Stimulated activated CD4-positive, alpha-beta T cell treated with anti-CD3 and anti-CD28 coated beads, Interleukin-12 subunit alpha, Interleukin-12 subunit beta, amount 100 ng/mL, for 48 hours (primary cell): ENCODE results near the gene KCNQ4.
A peak's percentile ranks its signal among the peaks of the same experiment; 100 is the strongest.

ENCODE experiments used
- DNase-seq, 3 donors: peaks; one replicate each; pipeline ENCODE4 v3.0.0-alpha.2; 2020; ENCODE audit warnings: low read depth in 2 of 3, low spot score in 1 of 3

Gene KCNQ4

GRCh38 chr1:40754201-40754600, 29.4 kb upstream of the KCNQ4 start:
- no peak for DNase-seq

- no peak for DNase-seq
Observed at GRCh38 chr1:40755067-40755466, 28.5 kb upstream of the KCNQ4 start.

GRCh38 chr1:40756523-40756922, 27.1 kb upstream of the KCNQ4 start:
- DNase-seq, result no peak

- no peak for DNase-seq
Observed at GRCh38 chr1:40757084-40757483, 26.5 kb upstream of the KCNQ4 start.

- DNase-seq, result no peak
Observed at GRCh38 chr1:40758004-40758403, 25.6 kb upstream of the KCNQ4 start.

GRCh38 chr1:40758578-40759343, 24.8 kb upstream of the KCNQ4 start:
- DNase-seq, result no peak

GRCh38 chr1:40760984-40761383, 22.6 kb upstream of the KCNQ4 start:
- DNase-seq, result no peak

- DNase-seq, result no peak
Observed at GRCh38 chr1:40762144-40762923, 21.3 kb upstream of the KCNQ4 start.

GRCh38 chr1:40763742-40764532, 19.6 kb upstream of the KCNQ4 start:
- no peak for DNase-seq

GRCh38 chr1:40764981-40765380, 18.6 kb upstream of the KCNQ4 start:
- DNase-seq, result no peak

GRCh38 chr1:40766017-40766416, 17.6 kb upstream of the KCNQ4 start:
- DNase-seq, result no peak

GRCh38 chr1:40766560-40766959, 17.0 kb upstream of the KCNQ4 start:
- DNase-seq, result no peak

- no peak for DNase-seq
Observed at GRCh38 chr1:40768146-40768990, 15.2 kb upstream of the KCNQ4 start.

- DNase-seq, result no peak
Observed at GRCh38 chr1:40769815-40770214, 13.8 kb upstream of the KCNQ4 start.

- no peak for DNase-seq
Observed at GRCh38 chr1:40770296-40771070, 13.1 kb upstream of the KCNQ4 start.

- no peak for DNase-seq
Observed at GRCh38 chr1:40772146-40772955, 11.2 kb upstream of the KCNQ4 start.

GRCh38 chr1:40773748-40774265, 9.8 kb upstream of the KCNQ4 start:
- DNase-seq, result no peak

GRCh38 chr1:40774266-40774998, 9.2 kb upstream of the KCNQ4 start:
- DNase-seq, result peak; percentile 27 to 64 (median 52)
